GM12864 (cell line): ENCODE results near the gene RFX7.

Experiments
- DNase-seq: peaks from one replicate; pipeline ENCODE4 v3.0.0-alpha.2; 2011; ENCODE audit warnings: low read depth
- H3K4me3 ChIP-seq: 2 replicates; pipeline ENCODE4 v1.5.1; 2011; ENCODE audit warnings: mild to moderate bottlenecking, low read depth, low read length, control low read depth
- CTCF ChIP-seq: IDR thresholded peaks from 2 replicates; pipeline ENCODE4 v1.5.1; 2011; ENCODE audit warnings: low read depth, mild to moderate bottlenecking, moderate library complexity, low read length, control low read depth, inconsistent platforms; ENCODE audit errors: missing control alignments

The RFX7 gene

GRCh38 chr15:56249092-56249491, 5.4 kb upstream of the RFX7 start:
- no peak for DNase-seq
- no peak overlapping the region for H3K4me3 ChIP-seq
- peak; percentile 52 for TF ChIP-seq CTCF

- no peak for TF ChIP-seq CTCF
- H3K4me3 ChIP-seq = no peak overlapping the region
- DNase-seq = no peak
These were observed 4.8 kb upstream of the RFX7 start for GRCh38 chr15:56248311-56248992.

- TF ChIP-seq CTCF = no peak
- no peak overlapping the region for H3K4me3 ChIP-seq
- DNase-seq = no peak
These were observed 3.6 kb upstream of the RFX7 start for GRCh38 chr15:56247266-56247665.

GRCh38 chr15:56245871-56246814, 2.5 kb upstream of the RFX7 start:
- TF ChIP-seq CTCF = peak; percentile 100
- H3K4me3 ChIP-seq = peak overlapping the region; percentile 92
- peak; percentile 84 for DNase-seq

GRCh38 chr15:56244811-56245576, 1.3 kb upstream of the RFX7 start:
- no peak for TF ChIP-seq CTCF
- no peak for DNase-seq
- peak overlapping the region; percentile 92 for H3K4me3 ChIP-seq

- no peak for DNase-seq
- TF ChIP-seq CTCF = no peak
- H3K4me3 ChIP-seq = peak overlapping the region; percentile 92
These were observed 545 bp upstream of the RFX7 start for GRCh38 chr15:56244038-56244810.
